Measurements from ENCODE around the gene UGT1A5.

- TF ChIP-seq CTCF (conservative IDR thresholded peaks at IDR 0.05; ENCODE audit: low read length) (no peak), EZH2phosphoT487 (IDR thresholded peaks at IDR 0.05; ENCODE audit: borderline replicate concordance, low read depth, low read length) (no peak)
Measured at GRCh38 chr2:233768076-233768475, 55.4 kb downstream of the UGT1A5 start.

Data from OCI-LY7 (cell line).